ENCODE data around the gene PTGR3.

PTGR3 gene

GRCh38 chr18:75247611-75248421, 38.9 kb upstream of the PTGR3 start:
- in situ Hi-C loops (cut with HindIII; ENCODE audit: low pct_unique_long_range_greater_than_20kb, low sequenced_read_pairs) = no loop called here
- TF ChIP-seq JUND (IDR thresholded peaks at IDR 0.05; ENCODE audit: low read depth) = no peak
- peak in 1 of 2 experiments; percentile 6 for DNase-seq (ENCODE audit: low read depth in 1 of 2, low spot score in 1 of 2)

- no peak for DNase-seq (ENCODE audit: low read depth in 1 of 2, low spot score in 1 of 2)
- in situ Hi-C loops (cut with HindIII; ENCODE audit: low pct_unique_long_range_greater_than_20kb, low sequenced_read_pairs) = no loop called here
- TF ChIP-seq JUND (IDR thresholded peaks at IDR 0.05; ENCODE audit: low read depth) = no peak
Measured at GRCh38 chr18:75246721-75247610, 38.0 kb upstream of the PTGR3 start.

- DNase-seq (ENCODE audit: low read depth in 1 of 2, low spot score in 1 of 2) = peak in 1 of 2 experiments; percentile 6
- in situ Hi-C loops (cut with HindIII; ENCODE audit: low pct_unique_long_range_greater_than_20kb, low sequenced_read_pairs) = no loop called here
- no peak for TF ChIP-seq JUND (IDR thresholded peaks at IDR 0.05; ENCODE audit: low read depth)
Measured at GRCh38 chr18:75244351-75245313, 35.7 kb upstream of the PTGR3 start.

- DNase-seq (ENCODE audit: low read depth in 1 of 2, low spot score in 1 of 2) = no peak
- in situ Hi-C loops (cut with HindIII; ENCODE audit: low pct_unique_long_range_greater_than_20kb, low sequenced_read_pairs) = no loop called here
- TF ChIP-seq JUND (IDR thresholded peaks at IDR 0.05; ENCODE audit: low read depth) = no peak
Measured at GRCh38 chr18:75241705-75242104, 32.8 kb upstream of the PTGR3 start.

- no peak for DNase-seq (ENCODE audit: low read depth in 1 of 2, low spot score in 1 of 2)
- no peak for TF ChIP-seq JUND (IDR thresholded peaks at IDR 0.05; ENCODE audit: low read depth)
- in situ Hi-C loops (cut with HindIII; ENCODE audit: low pct_unique_long_range_greater_than_20kb, low sequenced_read_pairs) = no loop called here
Measured at GRCh38 chr18:75240433-75240832, 31.5 kb upstream of the PTGR3 start.

- TF ChIP-seq JUND (IDR thresholded peaks at IDR 0.05; ENCODE audit: low read depth) = no peak
- in situ Hi-C loops (cut with HindIII; ENCODE audit: low pct_unique_long_range_greater_than_20kb, low sequenced_read_pairs) = no loop called here
- DNase-seq (ENCODE audit: low read depth in 1 of 2, low spot score in 1 of 2) = no peak
Measured at GRCh38 chr18:75238786-75239185, 29.8 kb upstream of the PTGR3 start.

- in situ Hi-C loops (cut with HindIII; ENCODE audit: low pct_unique_long_range_greater_than_20kb, low sequenced_read_pairs) = no loop called here
- TF ChIP-seq JUND (IDR thresholded peaks at IDR 0.05; ENCODE audit: low read depth) = no peak
- DNase-seq (ENCODE audit: low read depth in 1 of 2, low spot score in 1 of 2) = no peak
Measured at GRCh38 chr18:75238100-75238499, 29.2 kb upstream of the PTGR3 start.

- in situ Hi-C loops (cut with HindIII; ENCODE audit: low pct_unique_long_range_greater_than_20kb, low sequenced_read_pairs) = no loop called here
- TF ChIP-seq JUND (IDR thresholded peaks at IDR 0.05; ENCODE audit: low read depth) = no peak
- DNase-seq (ENCODE audit: low read depth in 1 of 2, low spot score in 1 of 2) = no peak
Measured at GRCh38 chr18:75235896-75236295, 27.0 kb upstream of the PTGR3 start.

- no peak for TF ChIP-seq JUND (IDR thresholded peaks at IDR 0.05; ENCODE audit: low read depth)
- DNase-seq (ENCODE audit: low read depth in 1 of 2, low spot score in 1 of 2) = no peak
- in situ Hi-C loops (cut with HindIII; ENCODE audit: low pct_unique_long_range_greater_than_20kb, low sequenced_read_pairs) = no loop called here
Measured at GRCh38 chr18:75234901-75235300, 26.0 kb upstream of the PTGR3 start.

GRCh38 chr18:75231053-75231406, 22.1 kb upstream of the PTGR3 start:
- no peak for DNase-seq (ENCODE audit: low read depth in 1 of 2, low spot score in 1 of 2)
- in situ Hi-C loops (cut with HindIII; ENCODE audit: low pct_unique_long_range_greater_than_20kb, low sequenced_read_pairs) = no loop called here
- no peak for TF ChIP-seq JUND (IDR thresholded peaks at IDR 0.05; ENCODE audit: low read depth)

- in situ Hi-C loops (cut with HindIII; ENCODE audit: low pct_unique_long_range_greater_than_20kb, low sequenced_read_pairs) = no loop called here
- no peak for DNase-seq (ENCODE audit: low read depth in 1 of 2, low spot score in 1 of 2)
- TF ChIP-seq JUND (IDR thresholded peaks at IDR 0.05; ENCODE audit: low read depth) = no peak
Measured at GRCh38 chr18:75230163-75231052, 21.5 kb upstream of the PTGR3 start.

All from T47D (cell line).